Stimulated activated CD4-positive, alpha-beta T cell treated with anti-CD3 and anti-CD28 coated beads, Interleukin-1b, Interleukin-23, amount 100 ng/mL, for 48 hours (primary cell): Measurements from ENCODE around the gene MTA2.
A peak's percentile ranks its signal among the peaks of the same experiment; 100 is the strongest.

Experiments
- DNase-seq: peaks from one replicate; pipeline ENCODE4 v3.0.0-alpha.2; 2020

MTA2 gene

DNA sequence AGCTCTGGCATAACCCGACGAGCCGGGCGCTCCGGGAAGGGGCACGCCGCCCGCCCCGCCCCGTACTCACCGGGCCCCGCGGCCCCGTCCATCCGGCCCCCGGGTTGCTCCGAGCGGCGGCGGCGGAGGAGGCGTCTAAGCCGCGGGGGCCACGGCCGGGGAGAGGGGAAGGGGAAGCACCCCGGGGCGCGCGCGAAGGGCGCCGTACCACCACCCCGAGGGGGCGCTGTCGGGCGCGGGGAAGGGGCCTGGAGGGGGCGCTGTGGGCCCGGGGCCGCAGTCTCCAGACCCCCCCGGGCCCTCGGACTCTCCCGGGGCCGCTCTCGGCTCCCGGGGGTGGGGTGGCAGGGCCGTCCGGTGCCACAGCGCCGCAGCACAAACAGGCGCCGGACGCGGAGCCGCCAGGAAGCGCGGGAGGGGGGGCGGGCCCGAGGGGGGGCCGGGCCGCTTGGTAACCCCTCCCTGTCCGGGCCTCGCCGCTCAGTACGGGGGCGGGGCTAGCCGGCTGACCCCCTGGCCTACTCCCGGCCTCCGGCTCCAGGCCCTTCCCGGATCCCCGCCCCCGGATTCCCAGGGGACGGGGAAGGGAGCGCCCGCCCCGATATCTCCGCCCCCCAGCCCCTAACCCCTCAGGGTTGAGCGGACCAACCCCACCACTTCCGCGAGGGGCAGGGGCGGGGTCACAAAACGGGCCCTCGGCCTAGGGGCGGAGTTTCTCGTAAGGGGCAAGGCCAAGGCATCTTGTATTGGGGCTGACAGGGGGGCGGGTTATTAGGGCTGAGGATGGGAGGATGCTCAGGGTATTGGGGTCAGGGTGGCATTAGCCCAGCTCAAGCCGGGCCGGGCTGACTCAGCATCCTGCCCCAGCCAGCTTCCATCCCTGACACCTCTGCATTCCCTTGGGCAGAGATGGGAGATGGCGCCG lies 11.0 kb upstream of the MTA2 start, which contains the start of the genes EML3 and ROM1:
Gene EML3, minus strand, starts transcription at position 410 of the 925 bp plus-strand sequence. Its CDS starts 318 bp downstream, at position 92.
Gene ROM1, plus strand, starts transcription at position 892 of the 925 bp plus-strand sequence. Its CDS starts 25 bp downstream, at position 917.
- peak; percentile 85 for DNase-seq

- DNase-seq, result peak; percentile 55
These were observed 10.2 kb upstream of the MTA2 start for GRCh38 chr11:62611705-62612365.

GRCh38 chr11:62610814-62611704 lies 9.4 kb upstream of the MTA2 start:
- no peak for DNase-seq

DNA sequence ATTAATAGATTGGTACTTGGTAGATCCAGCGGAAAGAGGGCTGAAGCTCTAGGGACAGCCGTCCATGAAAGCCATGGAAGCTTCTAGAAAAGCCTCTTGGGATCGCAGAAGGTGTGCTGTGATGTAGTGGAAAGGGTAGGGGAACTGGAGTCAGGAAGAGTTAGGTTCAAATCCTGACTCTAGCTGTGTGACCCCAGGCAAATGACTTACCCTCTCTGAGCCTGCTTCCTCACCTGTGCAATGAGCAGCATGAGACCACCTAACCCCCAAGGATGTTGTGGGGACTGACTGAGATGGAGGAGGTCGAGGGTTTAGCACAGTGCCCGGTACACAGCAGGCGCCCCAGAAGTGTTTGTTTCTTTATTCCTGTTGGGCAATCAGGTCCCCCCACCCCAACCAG lies 8.7 kb upstream of the MTA2 start:
- DNase-seq, result no peak

DNA sequence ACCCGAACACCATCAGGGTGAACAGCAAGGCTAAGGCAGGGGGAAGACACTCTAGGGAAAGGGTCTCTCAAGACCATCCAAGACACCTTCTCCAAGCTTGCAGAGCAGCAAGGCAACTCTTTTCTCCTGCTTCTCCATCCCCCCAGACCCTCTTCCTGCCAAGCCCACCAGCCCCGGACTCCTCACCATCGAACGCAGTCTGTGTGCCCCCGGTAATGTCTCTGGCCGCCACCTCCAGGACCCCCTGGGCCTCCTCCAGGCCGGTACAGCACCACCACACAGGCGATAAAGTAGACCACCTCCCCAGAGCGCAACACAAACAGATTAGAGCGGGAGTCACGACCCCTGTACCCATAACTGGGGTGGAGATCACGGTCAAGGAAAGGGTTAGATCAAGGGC lies 7.1 kb upstream of the MTA2 start:
- DNase-seq, result no peak

- no peak for DNase-seq
These were observed 6.0 kb upstream of the MTA2 start for GRCh38 chr11:62607714-62608113.

- no peak for DNase-seq
These were observed 4.2 kb upstream of the MTA2 start for GRCh38 chr11:62605902-62606301.

DNA sequence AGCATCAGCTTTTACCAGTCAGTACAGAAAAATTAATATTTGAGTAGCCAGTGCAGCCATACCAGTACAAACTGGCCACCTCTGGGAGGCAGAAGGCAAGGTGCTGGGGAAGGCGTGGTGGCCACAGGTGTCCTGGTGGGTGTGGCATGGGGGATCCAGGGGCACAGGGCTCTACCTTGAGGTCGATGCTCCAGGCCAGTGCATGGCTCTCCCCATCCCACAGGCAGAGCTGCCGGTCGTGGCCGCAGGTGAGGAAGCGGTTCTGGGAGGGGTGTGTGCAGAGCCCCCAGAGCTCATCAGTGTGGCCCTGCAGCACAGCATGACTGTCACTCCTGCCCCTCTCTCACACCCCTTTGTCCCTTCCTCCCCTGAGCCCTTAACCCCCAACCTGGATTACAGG lies 3.8 kb upstream of the MTA2 start:
- DNase-seq, result no peak

DNA sequence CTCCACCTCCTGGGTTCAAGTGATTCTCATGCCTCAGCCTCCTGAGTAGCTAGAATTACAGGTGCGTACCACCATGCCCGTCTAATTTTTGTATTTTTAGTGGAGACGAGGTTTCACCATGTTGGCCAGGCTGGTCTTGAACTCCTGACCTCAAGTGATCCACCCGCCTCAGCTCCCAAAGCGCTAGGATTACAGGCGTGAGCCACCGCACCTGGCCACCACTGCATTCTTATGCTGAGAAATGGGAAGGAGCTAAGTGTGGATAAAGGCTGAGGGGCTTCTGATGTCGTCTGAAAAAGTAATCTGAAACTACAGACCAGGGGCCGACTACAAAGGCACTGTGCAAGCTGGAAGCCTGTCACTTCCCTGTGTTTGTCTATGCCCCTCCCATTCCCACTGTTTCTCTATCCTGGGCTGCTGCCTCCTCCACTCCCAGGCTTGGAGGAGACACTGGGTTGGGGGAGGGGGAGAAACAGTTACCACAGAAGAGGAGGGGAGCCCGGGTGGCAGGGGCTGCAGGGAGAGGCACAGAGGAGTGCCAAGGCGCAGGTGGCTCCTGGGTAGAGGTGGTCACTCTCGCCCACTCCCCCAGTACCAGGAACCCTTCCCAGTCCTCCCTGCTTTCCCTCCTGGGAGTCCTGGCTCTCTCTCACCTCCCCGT lies 2.9 kb upstream of the MTA2 start:
- no peak for DNase-seq

GRCh38 chr11:62603776-62604299 lies 2.2 kb upstream of the MTA2 start:
- DNase-seq, result no peak

GRCh38 chr11:62603072-62603408 lies 1.4 kb upstream of the MTA2 start:
- no peak for DNase-seq

GRCh38 chr11:62602141-62603071 lies 741 bp upstream of the MTA2 start:
- DNase-seq, result no peak

GRCh38 chr11:62601122-62601371 lies 618 bp downstream of the MTA2 start:
- peak; percentile 46 for DNase-seq

- DNase-seq, result peak; percentile 29
These were observed 1.1 kb downstream of the MTA2 start for GRCh38 chr11:62600367-62601121.

GRCh38 chr11:62599901-62600300 lies 1.8 kb downstream of the MTA2 start:
- no peak for DNase-seq

DNA sequence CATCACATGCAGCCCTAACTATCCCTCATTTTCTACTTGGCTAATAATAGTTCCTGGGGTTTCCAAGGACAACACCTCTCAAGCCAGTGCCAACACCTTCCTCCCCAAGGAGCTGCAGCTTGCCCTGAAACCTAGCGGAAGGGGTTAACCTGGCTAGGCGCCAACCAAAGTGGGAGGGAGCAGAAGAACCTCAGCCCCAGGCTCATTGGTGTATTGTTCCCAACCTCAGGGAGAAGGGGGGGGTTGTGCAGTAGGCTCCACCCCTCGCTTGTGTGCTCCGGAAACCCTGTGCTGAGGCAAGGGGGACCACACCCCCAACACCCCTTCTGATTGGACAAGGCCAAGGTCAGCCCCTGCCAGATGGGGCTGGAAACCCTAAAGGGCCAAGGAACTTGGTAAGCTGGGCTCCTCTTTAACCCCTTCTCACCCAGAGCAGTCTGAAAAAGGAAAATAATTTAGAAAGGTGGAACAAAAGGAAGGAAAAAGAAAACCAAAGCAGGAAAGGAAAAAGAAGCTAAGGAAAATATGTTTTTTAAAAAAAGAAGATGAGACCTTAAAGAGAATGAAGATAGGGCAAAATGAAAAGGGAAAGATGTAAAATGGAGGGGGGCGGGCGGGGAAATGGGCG lies 2.5 kb downstream of the MTA2 start:
- peak; percentile 98 for DNase-seq

DNA sequence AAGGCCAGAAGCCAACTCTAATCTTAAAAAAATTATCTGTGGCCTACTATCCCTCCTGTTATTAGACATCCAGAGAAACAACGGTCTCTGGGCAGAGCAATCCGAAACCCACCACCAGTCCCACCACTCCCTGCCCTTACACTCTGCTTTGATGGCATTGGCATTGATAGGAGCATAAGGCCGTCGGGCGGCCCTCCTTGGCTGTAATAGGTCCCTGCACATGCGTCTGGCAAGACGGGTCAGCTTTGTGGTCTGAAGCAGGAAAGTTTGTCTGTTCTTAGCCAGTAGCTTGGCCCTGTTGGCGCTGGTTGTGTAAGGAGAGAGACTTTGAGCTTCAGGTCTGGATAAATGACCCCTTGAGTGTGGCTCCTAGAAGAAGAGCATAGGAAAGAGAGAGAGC lies 6.5 kb downstream of the MTA2 start:
- DNase-seq, result no peak

- DNase-seq, result peak; percentile 82
These were observed 8.1 kb downstream of the MTA2 start for GRCh38 chr11:62593434-62594044.

DNA sequence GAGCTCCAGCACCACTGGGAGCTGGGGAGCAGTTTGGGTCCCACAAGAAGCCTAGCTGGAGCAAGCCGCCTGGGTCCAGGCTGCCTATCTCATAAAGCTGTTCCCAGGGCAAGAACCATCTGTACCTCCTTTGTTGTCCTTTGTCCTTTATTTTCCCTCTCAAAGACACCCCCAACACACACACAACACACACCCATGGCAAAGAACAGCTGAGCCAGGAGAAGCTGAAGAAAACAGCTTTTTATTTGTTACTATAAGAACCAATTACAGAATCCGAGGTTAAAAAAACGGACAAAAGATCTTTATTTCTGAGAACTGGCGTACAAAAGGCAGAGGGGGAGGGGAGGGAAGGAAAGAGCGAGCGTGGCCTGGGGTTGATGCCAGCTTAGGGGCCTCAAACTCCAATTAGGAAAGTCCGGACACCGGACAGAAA lies 8.7 kb downstream of the MTA2 start:
- no peak for DNase-seq
